ENCODE results near the gene OR56A5.

Gene OR56A5

GRCh38 chr11:5931061-5931460 is 37.2 kb downstream of the OR56A5 start:
- DNase-seq, result no peak

- DNase-seq, result no peak
Measured at GRCh38 chr11:5930614-5931013, 37.7 kb downstream of the OR56A5 start.

- no peak for DNase-seq
Measured at GRCh38 chr11:5929571-5930368, 38.5 kb downstream of the OR56A5 start.

- no peak for DNase-seq
Measured at GRCh38 chr11:5928811-5929210, 39.5 kb downstream of the OR56A5 start.

- no peak for DNase-seq
Measured at GRCh38 chr11:5928271-5928670, 40.0 kb downstream of the OR56A5 start.

GRCh38 chr11:5923794-5924193 is 44.5 kb downstream of the OR56A5 start:
- no peak for DNase-seq

- no peak for DNase-seq
Measured at GRCh38 chr11:5923427-5923776, 44.9 kb downstream of the OR56A5 start.

- DNase-seq, result no peak
Measured at GRCh38 chr11:5922749-5923426, 45.4 kb downstream of the OR56A5 start.

All from midbrain (tissue), 1 donor.